B cell (primary cell): ENCODE measurements around the gene ZRANB3. TPM values are rescaled to one million over a fixed set of nuclear protein-coding genes. Genes with fewer than 3 reads are reported as not detected.

Experiments
- ATAC-seq: fragments of 200-7000 bp; cut with Tn5 transposase; one replicate; pipeline ENCODE4 v1.10.0; 2021; ENCODE audit warnings: low read depth, mild to moderate bottlenecking, moderate number of reproducible peaks, moderate library complexity
- CTCF ChIA-PET: fragments of 350-600 bp; sonication (Branson Sonifier 250); formaldehyde crosslinking; loops from one replicate; lab custom pipeline; 2021; ENCODE audit warnings: antibody characterized with exemption, inconsistent platforms; lab: Charles Lee
- POLR2A ChIA-PET: fragments of 350-600 bp; sonication (Branson Sonifier 250); formaldehyde crosslinking; loops from one replicate; lab custom pipeline; 2021; ENCODE audit warnings: antibody characterized with exemption; lab: Charles Lee
- DNase-seq: peaks from one replicate; pipeline ENCODE4 v3.0.0; 2013
- H2AFZ ChIP-seq: 2 replicates; pipeline ENCODE4 v1.6.1; 2012; ENCODE audit warnings: mild to moderate bottlenecking, low read depth, low read length; ENCODE audit not compliant: insufficient read depth, poor library complexity, severe bottlenecking
- H3K27ac ChIP-seq, 2 donors: 1 replicate in 1 of 2; 2 replicates in 1 of 2; pipeline ENCODE4 v1.5.1; 2012 to 2013; ENCODE audit warnings: low read length in 2 of 2, mild to moderate bottlenecking in 2 of 2, moderate library complexity in 1 of 2
- H3K27me3 ChIP-seq, 4 experiments: fragments of 200-600 bp in 1 of 4; sonication (generic) in 1 of 4; replicated peaks in 1 of 4; 1 replicate in 2 of 4; 2 replicates in 2 of 4; pipeline versions ENCODE4 v1.6.1 to v1.7.0; 2013 to 2016; ENCODE audit warnings: low read length in 3 of 4, mild to moderate bottlenecking in 2 of 4, mixed read lengths in 1 of 4, moderate library complexity in 1 of 4; ENCODE audit not compliant: insufficient read depth in 4 of 4, control insufficient read depth in 3 of 4; ENCODE audit errors: control extremely low read depth in 1 of 4
- H3K36me3 ChIP-seq, 2 experiments: replicated peaks in 1 of 2; 1 replicate in 1 of 2; 2 replicates in 1 of 2; pipeline versions ENCODE4 v1.6.1 to v1.7.1; 2013; ENCODE audit warnings: low read length in 1 of 2; ENCODE audit not compliant: insufficient read depth in 2 of 2, control insufficient read depth in 1 of 2; ENCODE audit errors: control extremely low read depth in 1 of 2, extremely low read depth in 1 of 2
- H3K4me1 ChIP-seq, 2 donors: fragments of 200-600 bp in 1 of 2; sonication (generic) in 1 of 2; 1 replicate in 1 of 2; 2 replicates in 1 of 2; pipeline versions ENCODE4 v1.5.1 to v1.6.1; 2013 to 2017; ENCODE audit warnings: low read length in 2 of 2; ENCODE audit not compliant: control insufficient read depth in 2 of 2, insufficient read depth in 2 of 2
- H3K4me2 ChIP-seq: replicated peaks from 2 replicates; pipeline ENCODE3; 2012; ENCODE audit warnings: mild to moderate bottlenecking, low read depth, low read length; ENCODE audit not compliant: poor library complexity, severe bottlenecking
- H3K4me3 ChIP-seq, 5 experiments: fragments of 200-600 bp in 1 of 5; sonication (generic) in 1 of 5; 1 replicate in 3 of 5; 2 replicates in 2 of 5; pipeline versions ENCODE4 v1.5.1 to v1.7.0; 2011 to 2016; ENCODE audit warnings: low read length in 4 of 5, mild to moderate bottlenecking in 4 of 5, low read depth in 2 of 5, control low read depth in 1 of 5, moderate library complexity in 1 of 5; ENCODE audit not compliant: insufficient read depth in 1 of 5; ENCODE audit errors: control extremely low read depth in 1 of 5, extremely low read depth in 1 of 5
- H3K79me2 ChIP-seq: fragments of 200-600 bp; sonication (generic); one replicate; pipeline ENCODE4 v1.6.0; 2016; ENCODE audit warnings: low read length; ENCODE audit not compliant: control insufficient read depth, insufficient read depth
- H3K9ac ChIP-seq: fragments of 200-600 bp; sonication (generic); 2 replicates; pipeline ENCODE4 v1.6.1; 2017; ENCODE audit warnings: mild to moderate bottlenecking, low read length, moderate library complexity
- H3K9me3 ChIP-seq, 3 donors: one replicate each; pipeline versions ENCODE4 v1.6.1 to v1.7.1; 2013; ENCODE audit warnings: low read length in 2 of 3; ENCODE audit not compliant: control insufficient read depth in 2 of 3, insufficient read depth in 1 of 3; ENCODE audit errors: control extremely low read depth in 1 of 3
- H4K20me1 ChIP-seq: 2 replicates; pipeline ENCODE4 v1.6.0; 2012; ENCODE audit warnings: mild to moderate bottlenecking, low read length; ENCODE audit not compliant: insufficient read depth, control insufficient read depth, poor library complexity, severe bottlenecking
- H3K27ac Mint-ChIP-seq: one replicate; pipeline ENCODE4 v1.8.0; 2021; ENCODE audit warnings: mixed read lengths
- H3K27me3 Mint-ChIP-seq: one replicate; pipeline ENCODE4 v1.8.0; 2021; ENCODE audit warnings: mixed read lengths
- H3K4me1 Mint-ChIP-seq: one replicate; pipeline ENCODE4 v1.8.0; 2021; ENCODE audit warnings: mixed read lengths
- H3K4me3 Mint-ChIP-seq: one replicate; pipeline ENCODE4 v1.8.0; 2021; ENCODE audit warnings: mixed read lengths
- H3K9me3 Mint-ChIP-seq: one replicate; pipeline ENCODE4 v1.8.0; 2022; ENCODE audit warnings: mixed read lengths; ENCODE audit not compliant: insufficient read depth
- CTCF ChIP-seq: fragments of 200-600 bp; IDR thresholded peaks from one replicate; pipeline ENCODE4 v1.8.0; 2022; ENCODE audit warnings: antibody characterized with exemption, mild to moderate bottlenecking
- EZH2 ChIP-seq: IDR thresholded peaks from 2 replicates; pipeline ENCODE4 v1.6.1; 2012; ENCODE audit warnings: borderline replicate concordance, low read depth, mild to moderate bottlenecking, moderate library complexity, low read length; ENCODE audit not compliant: insufficient read depth, poor library complexity, severe bottlenecking
- WGBS: methylation state at CpG from one replicate; pipeline ENCODE4 v1.1.5; 2013; ENCODE audit warnings: missing lambda C conversion rate; ENCODE audit not compliant: insufficient coverage; 5-methylcytosine and 5-hydroxymethylcytosine counted together
- intact Hi-C: fragments of 100-400 bp; cut with micrococcal nuclease; formaldehyde crosslinking; loops from one replicate; pipeline ENCODE4 v1.10.0; 2022
- polyA plus RNA-seq: library from polyadenylated mRNA; depleted of rRNA; stranded (reverse); fragments of >200 nt; gene quantifications from 2 replicates; pipeline ENCODE4 v1.2.3, GENCODE V29; 2012
- total RNA-seq, 2 donors: library from RNA; stranded (reverse); fragments of 120-200 nt in 1 of 2; gene quantifications; 1 replicate in 1 of 2; 2 replicates in 1 of 2; pipeline versions ENCODE4 v1.2.3 to v1.2.4, GENCODE V29; 2013 to 2022

Gene ZRANB3
- total and polyA plus RNA-seq, 2 donors (not counting 1 experiment from before 2014, with no cell fraction given): 2.4 to 9.8 TPM

- no peaks in the 10 kb centered on the region for H3K4me1 ChIP-seq
- no peaks in the 10 kb centered on the region for H4K20me1 ChIP-seq
- Mint-ChIP-seq H3K27ac (no peak overlapping the region), H3K4me1 (no peaks in the 10 kb centered on the region), H3K27me3 (no peaks in the 10 kb centered on the region), H3K9me3 (peaks cover 9% of the 10 kb centered on the region), H3K4me3 (no peak overlapping the region)
- peaks cover 0 to 8% (median 0%) of the 10 kb centered on the region in 3 donors for H3K9me3 ChIP-seq
- H3K79me2 ChIP-seq: no peaks in the 10 kb centered on the region
- TF ChIP-seq EZH2: no peak
- H3K27me3 ChIP-seq: no peaks in the 10 kb centered on the region
- 100% methylated on average over 6 of the region's 6 CpGs for WGBS
- intact Hi-C loops: no loop called here
- peaks cover 0 to 36% of the 10 kb centered on the region in 2 experiments for H3K36me3 ChIP-seq
- DNase-seq (no peak), ATAC-seq (no peak)
- H3K9ac ChIP-seq: no peak overlapping the region
- no peak overlapping the region for H3K4me3 ChIP-seq
- ChIA-PET POLR2A (no interaction called here), CTCF (no interaction called here)
- H2AFZ ChIP-seq: no peak overlapping the region
- H3K27ac ChIP-seq: no peak overlapping the region
- no peak overlapping the region for H3K4me2 ChIP-seq
Observed at GRCh38 chr2:135174810-135175093, 356.3 kb downstream of the ZRANB3 start.

- Histone ChIP-seq H3K27me3 (no peaks in the 10 kb centered on the region), H3K9ac (no peak overlapping the region), H3K4me1 (no peaks in the 10 kb centered on the region), H2AFZ (no peak overlapping the region), H3K36me3 (peaks cover 0 to 41% of the 10 kb centered on the region in 2 experiments), H3K4me3 (no peak overlapping the region), H3K9me3 (peaks cover 0 to 8% (median 0%) of the 10 kb centered on the region in 3 donors), H4K20me1 (no peaks in the 10 kb centered on the region), H3K27ac (no peak overlapping the region), H3K79me2 (no peaks in the 10 kb centered on the region), H3K4me2 (no peak overlapping the region)
- CTCF ChIA-PET: interaction anchor here (1.5 kb wide), 1 partner anchor 8 kb away, joined by 5 read pairs; no protein-coding TSS in a partner anchor
- intact Hi-C loops: no loop called here
- Mint-ChIP-seq H3K4me1 (no peaks in the 10 kb centered on the region), H3K27me3 (no peaks in the 10 kb centered on the region), H3K4me3 (no peak overlapping the region), H3K9me3 (peaks cover 9% of the 10 kb centered on the region), H3K27ac (no peak overlapping the region)
- POLR2A ChIA-PET: no interaction called here
- DNase-seq: no peak
- 97% methylated on average over 8 of the region's 9 CpGs for WGBS
- ATAC-seq: no peak
- TF ChIP-seq CTCF (no peak), EZH2 (no peak)
Observed at GRCh38 chr2:135174049-135174809, 356.8 kb downstream of the ZRANB3 start.
